AG09309 (cell line): Measurements from ENCODE around the gene ADAM11.
"Not testable (repeated sequence)": the region's sequence is repeated elsewhere in the genome, so short reads cannot be mapped to it uniquely, and the experiment has no call there.

Source experiments
- DNase-seq: peaks from one replicate; pipeline ENCODE4 v3.0.0-alpha.2; 2010; ENCODE audit warnings: low read depth
- H3K4me3 ChIP-seq: 2 replicates; pipeline ENCODE4 v1.5.1; 2011; ENCODE audit warnings: mild to moderate bottlenecking, low read depth, low read length, moderate library complexity; ENCODE audit not compliant: control insufficient read depth
- CTCF ChIP-seq: IDR thresholded peaks from 2 replicates; pipeline ENCODE4 v1.5.1; 2011; ENCODE audit warnings: mild to moderate bottlenecking, low read depth, low read length, inconsistent platforms; ENCODE audit not compliant: insufficient read depth, control insufficient read depth; ENCODE audit errors: missing control alignments

ADAM11 gene

DNA sequence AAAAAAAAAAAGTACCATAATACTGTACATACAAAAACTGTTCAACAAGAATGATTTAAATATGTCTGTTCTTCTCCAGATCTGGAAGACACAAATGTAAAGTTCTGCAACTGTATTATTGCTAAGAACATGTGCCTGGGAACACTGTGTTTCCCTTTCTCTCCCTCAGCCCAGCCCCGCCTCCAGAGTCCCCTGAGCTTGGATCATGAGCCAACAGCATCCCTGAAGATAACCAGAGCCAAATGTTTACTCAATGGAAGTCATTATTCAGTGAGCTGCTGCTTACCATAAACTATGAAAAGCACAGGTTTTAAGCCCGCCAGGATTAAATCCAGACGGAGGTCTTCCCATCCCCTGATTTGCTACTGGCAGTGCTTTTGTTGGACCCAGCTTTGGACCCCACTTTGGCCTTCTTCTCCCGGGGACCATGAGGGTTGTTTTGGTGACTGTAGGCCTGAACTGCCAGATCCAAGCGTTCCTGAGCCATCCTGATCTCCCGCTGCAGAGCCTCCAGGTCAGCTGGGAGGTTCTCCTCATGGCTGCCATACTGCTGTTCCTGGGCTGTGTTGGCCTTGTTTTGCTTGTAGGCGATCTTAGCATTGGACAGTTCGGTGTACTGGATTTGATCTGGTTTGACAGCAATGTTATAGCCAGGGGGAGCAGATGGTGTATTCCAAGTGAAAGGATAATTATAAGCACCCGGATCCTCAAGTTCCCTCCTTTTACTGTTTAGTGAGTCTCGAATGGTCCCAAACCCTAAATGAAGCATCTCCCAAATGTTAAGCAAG, 45.7 kb downstream of the ADAM11 start:
- no peak for TF ChIP-seq CTCF
- DNase-seq: no peak
- H3K4me3 ChIP-seq: no peak overlapping the region

- H3K4me3 ChIP-seq: no peak overlapping the region
- TF ChIP-seq CTCF: no peak
- DNase-seq: no peak
Observed at GRCh38 chr17:44807093-44807816, 48.5 kb downstream of the ADAM11 start.

- TF ChIP-seq CTCF: no peak
- no peak overlapping the region for H3K4me3 ChIP-seq
- no peak for DNase-seq
Observed at GRCh38 chr17:44807817-44808155, 49.0 kb downstream of the ADAM11 start.

- no peak for DNase-seq
- no peak for TF ChIP-seq CTCF
- H3K4me3 ChIP-seq: no peak overlapping the region
Observed at GRCh38 chr17:44808156-44808555, 49.4 kb downstream of the ADAM11 start.

DNA sequence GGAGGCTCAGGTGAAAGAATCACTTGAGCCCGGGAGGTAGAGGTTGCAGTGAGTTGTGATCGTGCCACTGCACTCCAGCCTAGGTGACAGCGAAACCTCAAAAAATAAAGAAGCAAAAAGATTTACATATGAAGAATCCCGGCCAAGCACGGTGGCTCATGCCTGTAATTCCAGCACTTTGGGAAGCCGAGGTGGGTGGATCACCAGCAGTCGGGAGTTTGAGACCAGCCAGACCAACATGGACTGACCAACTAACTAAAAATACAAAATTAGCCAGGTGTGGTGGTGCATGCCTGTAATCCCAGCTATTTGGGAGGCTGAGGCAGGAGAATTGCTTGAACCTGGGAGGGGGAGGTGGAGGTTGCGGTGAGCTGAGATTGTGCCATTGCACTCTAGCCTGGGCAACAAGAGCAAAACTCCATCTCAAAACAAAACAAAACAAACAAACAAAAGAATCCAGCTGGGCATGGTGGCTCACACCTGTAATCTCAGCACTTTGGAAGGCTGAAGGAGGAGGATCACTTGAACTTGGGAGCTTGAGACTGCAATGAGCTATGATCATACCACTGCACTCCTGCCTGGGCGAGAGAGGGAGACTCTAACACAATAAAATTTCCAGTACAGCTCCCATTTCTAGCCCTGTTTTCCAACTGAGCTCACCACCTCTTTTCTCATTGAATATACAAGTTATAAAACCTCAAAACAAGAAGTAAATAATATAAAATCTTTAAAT, 50.0 kb downstream of the ADAM11 start:
- DNase-seq: not testable (repeated sequence)

GRCh38 chr17:44812263-44812662, 53.5 kb downstream of the ADAM11 start:
- no peak overlapping the region for H3K4me3 ChIP-seq

More for the DNA sequence above, 50.0 kb downstream of the ADAM11 start:
- H3K4me3 ChIP-seq: not testable (repeated sequence)

GRCh38 chr17:44818508-44818907, 59.7 kb downstream of the ADAM11 start:
- not testable (repeated sequence) for H3K4me3 ChIP-seq, DNase-seq

More at GRCh38 chr17:44812263-44812662, 53.5 kb downstream of the ADAM11 start:
- no peak for DNase-seq
- TF ChIP-seq CTCF: no peak
